ENCODE data around the gene LGALS9B.
"Not testable (repeated sequence)": the region's sequence is repeated elsewhere in the genome, so short reads cannot be mapped to it uniquely, and the experiment has no call there.

Gene LGALS9B

DNA sequence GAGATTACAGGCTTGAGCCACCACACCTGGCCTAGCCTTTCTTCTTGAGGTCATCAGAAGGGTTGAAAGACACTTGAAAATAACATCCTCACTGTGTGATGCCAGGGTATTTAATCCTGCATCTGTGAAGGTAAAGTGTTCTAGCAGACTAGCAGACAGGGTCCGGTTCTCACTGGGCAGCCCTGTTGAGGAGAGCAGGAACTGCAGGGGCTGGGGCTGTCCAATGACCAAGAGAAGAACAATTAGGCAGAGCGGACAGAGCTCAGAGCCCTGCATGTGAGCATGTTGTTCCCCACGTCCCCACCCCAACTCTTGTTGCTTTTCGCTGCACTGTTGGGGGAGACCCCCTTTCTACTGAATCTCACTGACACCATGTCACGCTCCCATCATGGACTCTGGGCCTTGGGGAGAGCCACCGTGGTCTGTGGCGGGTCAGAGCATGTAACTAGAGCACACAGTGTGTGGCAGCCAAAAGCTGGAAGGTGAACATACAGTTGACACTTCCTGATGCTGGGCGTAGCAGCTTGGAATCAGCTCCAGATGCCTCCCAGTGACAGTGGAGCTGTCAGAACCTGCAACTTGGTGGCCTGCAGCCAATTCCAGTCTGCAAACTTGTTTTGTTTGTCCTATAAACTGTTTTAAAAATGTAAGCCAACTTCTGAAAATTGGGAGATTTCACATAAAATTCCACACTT lies 7.9 kb upstream of the LGALS9B start:
- H3K4me3 ChIP-seq (replicated peaks in 1 of 2; ENCODE audit: low read depth in 2 of 2, low read length in 2 of 2), result not testable (repeated sequence)

DNA sequence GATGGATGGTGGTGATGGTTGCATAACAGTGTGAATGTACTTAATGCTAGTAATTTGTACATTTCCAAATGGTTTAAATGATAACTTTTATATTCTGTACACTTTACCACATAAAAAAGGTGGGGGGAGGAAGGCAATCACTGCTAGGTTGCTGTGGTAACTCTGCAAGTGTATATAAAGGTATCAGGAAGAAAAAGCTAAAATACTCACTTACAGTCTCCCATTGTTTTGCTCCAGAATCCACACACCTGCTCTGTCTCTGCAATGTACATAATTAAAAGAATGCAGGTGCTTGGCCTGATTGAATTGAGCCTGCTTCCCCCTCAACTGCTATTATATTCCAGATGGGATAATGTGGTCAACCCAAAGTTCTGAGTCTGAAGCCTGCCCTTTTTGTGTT lies 6.7 kb upstream of the LGALS9B start:
- not testable (repeated sequence) for H3K4me3 ChIP-seq (replicated peaks in 1 of 2; ENCODE audit: low read depth in 2 of 2, low read length in 2 of 2); DNase-seq (ENCODE audit: low read depth in 2 of 2)

More for the DNA sequence above, 7.9 kb upstream of the LGALS9B start:
- DNase-seq (ENCODE audit: low read depth in 2 of 2), result not testable (repeated sequence)

DNA sequence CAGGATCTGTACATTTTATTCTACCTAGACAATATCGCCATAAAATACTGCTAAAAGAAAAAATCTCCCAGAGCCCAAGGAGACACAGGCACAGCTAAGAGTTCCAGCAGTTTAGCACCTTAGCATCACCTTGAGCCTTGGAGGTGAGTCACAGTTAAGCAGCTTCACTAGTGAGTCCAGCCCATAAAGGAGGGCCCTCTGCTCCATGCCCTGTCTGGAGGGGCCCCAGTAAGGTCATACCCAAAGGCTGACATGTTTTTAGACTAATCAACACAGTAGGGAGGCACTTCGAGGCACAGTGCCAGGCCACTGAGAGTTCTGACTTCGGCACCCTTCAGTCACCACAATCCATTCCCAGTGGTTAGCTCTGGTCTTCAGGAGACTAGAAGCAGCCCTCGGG lies 2.6 kb upstream of the LGALS9B start:
- not testable (repeated sequence) for H3K4me3 ChIP-seq (replicated peaks in 1 of 2; ENCODE audit: low read depth in 2 of 2, low read length in 2 of 2); DNase-seq (ENCODE audit: low read depth in 2 of 2)

DNA sequence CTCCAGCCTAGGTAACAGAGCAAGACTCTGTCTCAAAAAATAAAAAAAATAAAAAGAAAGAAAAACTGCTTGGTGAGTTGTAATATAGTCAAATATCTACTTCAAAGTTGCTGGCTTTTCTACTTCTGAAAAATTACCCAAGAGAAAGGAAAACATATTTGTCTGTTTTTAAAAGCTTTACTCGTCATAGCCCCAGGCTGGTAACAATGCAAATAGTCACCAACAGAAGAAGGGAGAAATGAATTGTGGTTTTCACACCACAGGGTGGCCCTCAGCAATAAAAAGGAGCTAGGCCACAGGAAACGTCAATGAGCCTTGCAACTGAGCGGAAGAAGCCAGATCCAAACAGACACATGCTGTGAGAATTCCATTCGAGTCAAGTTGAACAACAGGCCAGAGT lies 1.8 kb upstream of the LGALS9B start:
- DNase-seq (ENCODE audit: low read depth in 2 of 2), result not testable (repeated sequence)

DNA sequence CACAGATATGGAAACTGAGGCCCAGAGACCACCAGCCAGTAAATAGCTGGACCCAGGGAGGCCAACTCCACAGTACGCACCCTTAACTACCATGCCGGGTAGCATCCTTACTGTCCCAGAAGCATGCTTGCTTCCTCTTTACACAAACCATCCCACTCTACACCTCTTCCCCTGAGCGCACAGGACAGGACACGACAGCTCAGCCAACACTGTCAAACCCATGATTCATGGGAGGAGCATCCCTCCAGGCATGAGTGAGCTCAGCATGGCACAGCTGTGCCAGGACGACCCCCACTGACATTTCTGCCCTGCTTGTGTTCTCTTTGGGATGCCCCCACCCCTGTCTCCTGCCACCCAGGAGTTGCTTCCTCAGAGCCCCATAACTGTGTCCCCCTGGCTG lies 340 bp downstream of the LGALS9B start:
- not testable (repeated sequence) for DNase-seq (ENCODE audit: low read depth in 2 of 2); H3K4me3 ChIP-seq (replicated peaks in 1 of 2; ENCODE audit: low read depth in 2 of 2, low read length in 2 of 2)

More for the DNA sequence above, 1.8 kb upstream of the LGALS9B start:
- not testable (repeated sequence) for H3K4me3 ChIP-seq (replicated peaks in 1 of 2; ENCODE audit: low read depth in 2 of 2, low read length in 2 of 2)

DNA sequence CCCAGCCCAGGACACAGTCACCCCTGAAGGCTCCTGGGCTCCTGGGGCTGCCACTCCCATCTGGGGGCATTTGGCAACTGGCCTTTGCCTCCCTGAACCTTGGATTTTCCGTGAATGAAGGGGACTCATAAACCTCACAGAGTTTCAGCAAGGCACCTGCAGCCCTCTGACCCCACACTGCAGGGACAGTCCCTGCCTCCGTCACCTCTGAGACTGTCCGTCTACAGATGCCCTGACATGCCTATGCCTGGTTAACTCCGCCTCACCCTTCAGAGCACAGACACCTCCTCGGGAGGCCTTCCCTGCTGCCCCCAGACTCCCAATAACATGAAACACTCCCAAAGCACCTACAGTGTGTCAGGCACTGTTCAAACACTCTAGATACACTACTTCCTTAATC lies 786 bp downstream of the LGALS9B start:
- DNase-seq (ENCODE audit: low read depth in 2 of 2); H3K4me3 ChIP-seq (replicated peaks in 1 of 2; ENCODE audit: low read depth in 2 of 2, low read length in 2 of 2): not testable (repeated sequence)

DNA sequence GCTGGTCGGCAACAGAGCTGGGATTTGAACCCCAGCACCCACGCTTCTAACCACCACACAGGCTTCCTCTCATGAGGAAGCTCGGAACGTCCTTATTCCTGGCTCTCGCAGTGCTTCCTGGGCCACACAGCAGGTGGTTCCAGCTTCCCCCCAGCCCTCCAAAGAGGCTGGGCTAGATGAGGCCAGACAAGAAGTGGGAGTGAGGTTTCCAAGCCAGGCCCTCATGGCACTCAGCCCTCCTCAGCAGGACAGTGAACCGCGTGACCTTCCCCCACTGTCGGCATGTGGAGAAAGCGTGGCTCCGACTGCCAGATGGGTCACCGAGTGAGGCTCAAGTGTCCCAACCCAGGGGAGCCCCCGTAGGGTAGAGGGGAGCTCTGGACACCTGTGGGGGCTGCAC lies 1.8 kb downstream of the LGALS9B start:
- DNase-seq (ENCODE audit: low read depth in 2 of 2); H3K4me3 ChIP-seq (replicated peaks in 1 of 2; ENCODE audit: low read depth in 2 of 2, low read length in 2 of 2): not testable (repeated sequence)

DNA sequence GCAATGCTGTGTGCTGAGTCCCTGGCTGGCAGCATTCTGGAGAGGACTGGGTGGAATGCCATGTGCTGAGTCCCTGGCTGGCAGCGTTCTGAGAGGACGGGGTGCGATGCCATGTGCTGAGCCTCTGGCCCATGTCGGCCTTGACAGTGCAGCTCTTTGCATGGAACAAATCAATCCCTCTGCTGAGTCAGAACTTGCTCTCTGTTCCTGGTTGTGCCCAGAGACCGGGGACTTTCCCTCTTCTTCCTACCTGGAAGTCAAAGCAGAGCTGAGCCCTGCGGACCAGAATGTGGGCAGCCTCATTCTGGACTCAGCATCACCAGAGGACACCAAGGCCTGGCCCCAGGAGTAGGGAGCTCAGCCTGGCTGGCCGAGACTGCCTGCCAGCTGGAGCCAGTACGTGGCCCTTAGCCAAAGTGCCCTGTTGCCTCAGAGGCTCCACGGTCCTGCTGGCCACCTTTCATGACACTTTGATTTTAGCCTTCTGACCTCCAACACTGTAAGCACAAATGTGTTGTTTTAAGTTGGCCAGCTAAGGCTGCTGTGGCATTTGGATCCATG lies 2.4 kb downstream of the LGALS9B start:
- DNase-seq (ENCODE audit: low read depth in 2 of 2), result not testable (repeated sequence)

DNA sequence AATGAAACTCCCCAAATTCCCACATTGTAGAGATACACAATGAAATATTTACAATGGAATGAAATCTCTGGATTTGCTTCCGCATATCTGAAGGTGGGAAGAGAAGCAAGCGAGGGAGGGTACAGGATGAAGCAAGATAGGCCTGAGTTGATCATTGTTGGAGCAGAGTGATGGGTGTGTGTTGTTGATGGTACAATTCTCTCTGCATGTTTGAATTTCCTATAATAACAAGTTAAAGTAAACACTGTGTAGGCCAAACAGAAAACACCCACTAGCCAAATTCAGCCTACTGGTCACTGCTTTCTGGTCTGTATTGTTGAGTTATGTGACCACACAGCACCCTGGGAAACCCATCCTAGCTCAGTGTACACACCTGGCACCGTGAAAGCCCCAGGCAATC lies 5.2 kb downstream of the LGALS9B start:
- DNase-seq (ENCODE audit: low read depth in 2 of 2); H3K4me3 ChIP-seq (replicated peaks in 1 of 2; ENCODE audit: low read depth in 2 of 2, low read length in 2 of 2): not testable (repeated sequence)

More for the DNA sequence above, 2.4 kb downstream of the LGALS9B start:
- not testable (repeated sequence) for H3K4me3 ChIP-seq (replicated peaks in 1 of 2; ENCODE audit: low read depth in 2 of 2, low read length in 2 of 2)

DNA sequence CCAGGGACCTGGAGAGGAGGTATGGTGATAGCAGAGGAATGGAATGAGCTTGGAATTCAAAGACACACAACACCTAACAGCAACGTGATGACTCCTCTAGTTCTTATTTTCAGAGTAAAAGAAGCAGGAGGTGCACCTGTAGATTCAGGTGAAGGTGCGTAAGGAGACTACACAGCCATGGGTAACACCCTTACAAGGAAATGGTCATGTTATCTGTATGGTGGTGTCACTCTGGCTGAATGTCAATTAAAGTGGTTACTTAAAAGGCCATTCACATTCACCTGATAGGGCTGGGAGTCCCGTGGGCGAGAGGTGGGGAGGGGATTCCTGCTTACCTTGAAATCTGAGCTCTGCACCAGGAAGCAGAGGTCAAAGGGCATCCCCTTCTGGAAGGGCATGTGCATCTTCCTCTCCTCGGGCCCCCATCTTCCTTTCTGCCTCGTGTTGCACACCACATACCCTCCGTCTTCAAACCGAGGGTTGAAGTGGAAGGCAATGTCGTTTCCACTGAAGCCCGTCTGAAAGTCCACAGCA lies 9.4 kb downstream of the LGALS9B start:
- not testable (repeated sequence) for H3K4me3 ChIP-seq (replicated peaks in 1 of 2; ENCODE audit: low read depth in 2 of 2, low read length in 2 of 2); DNase-seq (ENCODE audit: low read depth in 2 of 2)

DNA sequence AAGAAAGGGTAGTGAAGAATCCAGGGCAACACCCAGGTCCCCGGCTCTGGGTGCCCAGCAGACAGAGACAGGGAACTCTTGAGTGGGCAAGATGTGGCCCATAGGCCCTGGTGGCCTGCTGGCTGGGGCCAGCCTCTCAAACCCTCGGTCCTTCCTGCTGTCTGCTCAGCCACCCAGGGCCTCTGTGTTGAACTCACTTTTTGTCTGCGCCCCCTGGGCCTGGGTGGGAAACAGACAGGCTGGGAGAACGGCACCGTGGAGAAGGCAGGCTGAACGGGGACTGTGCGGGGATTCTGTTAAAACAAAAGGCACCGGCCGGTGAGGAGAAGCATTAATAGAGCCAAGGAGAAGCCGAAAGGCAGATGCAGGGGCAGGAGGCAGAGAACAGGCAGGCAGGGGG lies 12.2 kb downstream of the LGALS9B start:
- H3K4me3 ChIP-seq (replicated peaks in 1 of 2; ENCODE audit: low read depth in 2 of 2, low read length in 2 of 2); DNase-seq (ENCODE audit: low read depth in 2 of 2): not testable (repeated sequence)

DNA sequence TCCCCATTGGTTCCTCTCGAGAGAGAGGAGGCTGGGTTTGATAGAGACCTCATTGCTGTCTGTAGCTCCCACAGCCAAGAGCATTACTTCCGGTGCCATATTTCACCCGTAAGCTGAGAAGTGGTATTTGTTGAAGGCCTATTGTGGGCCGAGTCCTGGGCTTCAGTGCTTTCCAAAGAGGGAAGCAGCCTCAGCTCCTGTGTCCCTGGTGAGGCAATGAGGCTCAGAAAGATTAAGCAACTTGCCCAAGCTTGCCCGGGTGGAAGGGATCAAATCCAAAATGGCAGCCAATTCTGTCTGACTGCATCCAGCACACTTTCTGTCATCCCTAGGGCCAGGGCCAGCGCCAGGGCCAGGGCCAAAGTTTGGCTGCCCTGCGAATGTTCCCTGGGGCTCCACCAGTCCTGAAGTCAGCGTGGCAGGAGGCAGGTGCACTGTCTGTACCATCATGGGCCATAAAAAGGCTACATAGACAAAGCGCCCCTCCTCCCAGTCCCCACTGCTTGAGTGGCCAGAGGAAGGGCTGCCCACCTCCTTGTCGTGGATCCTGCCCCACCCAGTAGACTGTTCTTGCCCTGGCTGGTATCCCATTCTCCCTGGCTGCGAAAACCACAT lies 13.4 kb downstream of the LGALS9B start:
- not testable (repeated sequence) for DNase-seq (ENCODE audit: low read depth in 2 of 2); H3K4me3 ChIP-seq (replicated peaks in 1 of 2; ENCODE audit: low read depth in 2 of 2, low read length in 2 of 2)

DNA sequence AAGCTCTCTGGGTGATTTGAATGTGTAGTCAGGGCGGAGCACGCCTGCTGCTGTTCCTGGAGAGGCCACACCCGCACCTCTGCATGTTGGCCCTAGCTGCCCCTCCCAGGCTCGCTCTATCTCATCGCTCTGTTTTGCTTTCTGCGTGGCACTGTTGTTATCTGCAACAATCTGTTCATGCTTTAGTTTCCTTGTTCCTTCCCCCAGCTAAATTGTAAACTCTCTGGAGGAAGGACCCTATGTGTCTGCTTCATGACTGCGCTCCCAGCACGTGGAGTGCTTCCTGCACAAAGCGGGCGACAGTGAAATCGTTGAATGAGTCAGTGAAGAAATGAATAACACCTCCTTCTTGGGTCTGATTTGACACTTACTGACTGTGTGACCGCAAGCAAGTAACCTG lies 16.5 kb downstream of the LGALS9B start:
- not testable (repeated sequence) for DNase-seq (ENCODE audit: low read depth in 2 of 2); H3K4me3 ChIP-seq (replicated peaks in 1 of 2; ENCODE audit: low read depth in 2 of 2, low read length in 2 of 2)

DNA sequence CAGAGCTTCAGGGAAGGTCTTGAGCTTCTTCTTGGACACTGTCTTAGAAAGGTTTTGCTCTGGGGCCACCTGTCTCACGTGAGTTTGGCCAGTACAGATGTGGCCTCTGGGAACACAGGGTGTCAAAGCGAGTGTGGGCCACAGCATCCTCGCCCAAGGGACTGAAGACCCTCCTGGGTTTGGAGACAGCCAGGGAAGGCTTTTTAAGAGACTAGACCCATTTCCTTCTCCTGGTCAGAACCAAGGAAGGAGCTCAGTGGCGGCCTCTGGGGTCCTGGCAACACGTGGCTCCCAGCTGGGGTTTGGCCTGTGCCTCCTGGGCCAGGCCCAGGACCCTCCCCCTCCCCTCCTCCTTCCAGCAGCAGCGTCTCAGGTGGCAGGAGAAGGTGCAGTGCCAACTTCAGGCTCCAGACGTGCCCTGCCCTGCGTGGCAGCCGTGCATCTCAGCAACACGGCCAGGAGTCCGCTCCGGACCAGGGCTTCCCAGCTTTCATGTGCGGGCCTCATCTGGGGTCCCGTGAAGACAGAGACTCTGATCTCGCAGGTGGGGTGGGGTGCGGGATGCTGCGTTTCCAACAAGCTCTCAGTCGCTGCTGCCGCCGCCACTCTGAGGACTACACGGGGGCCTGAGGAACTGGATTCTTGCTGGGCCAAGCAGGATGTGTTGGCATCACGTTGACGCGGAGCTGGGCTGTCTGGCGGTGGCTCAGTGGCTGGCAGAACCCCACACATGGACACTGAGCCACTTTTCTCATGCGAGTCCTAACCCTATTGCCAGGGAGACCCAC lies 19.6 kb downstream of the LGALS9B start:
- not testable (repeated sequence) for DNase-seq (ENCODE audit: low read depth in 2 of 2); H3K4me3 ChIP-seq (replicated peaks in 1 of 2; ENCODE audit: low read depth in 2 of 2, low read length in 2 of 2)

DNA sequence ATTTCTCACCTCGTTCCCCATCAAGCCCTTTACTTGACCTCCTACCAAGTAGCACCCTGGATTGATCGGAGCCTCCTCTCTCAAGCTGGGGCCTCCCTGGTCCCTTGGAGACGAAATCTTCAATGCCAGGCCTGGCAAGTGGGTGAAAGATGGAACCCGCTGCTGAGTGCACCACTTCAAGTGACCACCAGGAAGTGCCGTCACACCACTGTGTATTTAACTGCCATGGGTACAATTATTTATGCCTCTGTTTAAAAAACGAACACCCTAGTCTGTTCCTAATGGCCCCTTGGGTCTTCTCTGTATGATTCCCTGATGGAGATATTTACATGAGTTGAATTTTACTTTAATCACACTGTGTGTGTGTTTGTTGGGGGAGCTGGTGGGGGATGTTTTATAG lies 20.4 kb downstream of the LGALS9B start:
- DNase-seq (ENCODE audit: low read depth in 2 of 2); H3K4me3 ChIP-seq (replicated peaks in 1 of 2; ENCODE audit: low read depth in 2 of 2, low read length in 2 of 2): not testable (repeated sequence)

DNA sequence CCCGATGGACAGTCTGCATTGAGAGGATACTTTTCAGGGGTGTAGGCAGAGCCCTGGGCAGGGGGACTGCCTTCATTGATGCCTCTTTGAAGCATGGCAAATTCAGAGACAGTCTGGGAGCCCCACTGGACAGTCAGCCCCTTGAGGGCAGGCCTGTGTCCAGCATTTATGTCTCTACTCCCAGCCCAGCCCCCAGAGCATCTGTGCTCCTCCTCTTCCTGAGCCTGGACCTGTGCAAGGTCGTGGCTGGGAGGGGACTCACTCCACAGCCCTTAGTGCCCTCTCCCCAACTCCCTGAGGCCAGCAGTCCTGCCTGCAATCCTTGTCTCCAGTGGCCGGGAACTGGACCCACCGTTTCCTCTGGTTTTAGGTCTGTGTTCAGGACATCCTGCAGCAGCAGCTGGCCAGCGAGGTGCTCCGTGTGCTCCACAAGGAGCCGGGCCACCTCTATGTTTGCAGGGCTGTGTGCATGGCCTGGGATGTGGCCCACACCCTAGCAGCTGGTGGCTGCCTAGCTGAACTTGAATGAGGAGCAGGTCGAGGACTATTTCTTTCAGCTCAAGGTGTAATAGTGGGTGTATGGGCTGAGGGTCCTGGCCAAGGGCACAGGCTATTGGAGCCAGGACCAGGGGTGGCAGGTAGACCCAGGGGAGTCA lies 22.6 kb downstream of the LGALS9B start:
- H3K4me3 ChIP-seq (replicated peaks in 1 of 2; ENCODE audit: low read depth in 2 of 2, low read length in 2 of 2); DNase-seq (ENCODE audit: low read depth in 2 of 2): not testable (repeated sequence)

DNA sequence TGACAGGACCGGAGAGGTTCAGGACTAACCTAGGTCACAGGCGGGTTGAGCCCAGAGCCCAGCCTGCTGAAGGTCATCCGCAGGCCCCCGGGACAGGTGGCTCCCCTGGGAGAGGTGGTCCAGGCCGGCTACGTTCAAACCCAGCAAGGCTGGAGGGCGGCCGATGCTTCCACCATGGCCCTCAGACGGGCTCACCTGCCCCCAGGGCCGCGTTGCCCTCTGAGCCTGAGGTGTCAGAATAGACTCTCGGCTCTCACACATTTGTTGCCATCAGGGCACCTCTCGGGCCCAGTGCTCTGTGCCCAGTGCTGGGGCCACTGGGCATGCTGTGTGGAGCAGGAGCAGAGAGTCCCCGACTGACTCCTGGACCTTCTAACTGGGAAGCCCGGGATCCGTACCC lies 23.2 kb downstream of the LGALS9B start:
- not testable (repeated sequence) for H3K4me3 ChIP-seq (replicated peaks in 1 of 2; ENCODE audit: low read depth in 2 of 2, low read length in 2 of 2); DNase-seq (ENCODE audit: low read depth in 2 of 2)

DNA sequence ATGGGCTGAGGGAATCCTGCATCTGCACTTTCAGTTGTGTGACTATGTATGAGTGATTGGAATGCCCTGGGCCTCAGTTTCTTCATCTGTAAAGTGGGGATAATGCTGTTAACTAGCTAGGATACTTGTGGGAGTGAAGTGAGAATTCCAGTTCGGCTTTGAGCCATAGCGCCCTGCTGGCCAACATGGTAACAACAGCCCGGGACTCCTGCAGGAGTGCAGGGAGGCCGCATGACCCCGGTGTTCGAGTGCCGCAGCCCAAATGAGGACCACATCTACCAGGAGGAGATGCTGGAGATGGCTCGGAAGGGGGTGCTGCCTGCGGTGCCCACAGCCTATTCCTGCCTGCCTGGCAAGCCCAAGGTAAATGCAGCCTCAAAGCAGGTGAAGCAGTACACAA lies 23.7 kb downstream of the LGALS9B start:
- not testable (repeated sequence) for DNase-seq (ENCODE audit: low read depth in 2 of 2); H3K4me3 ChIP-seq (replicated peaks in 1 of 2; ENCODE audit: low read depth in 2 of 2, low read length in 2 of 2)
